GM18909 (cell line): ENCODE results near the gene AMBRA1.

Source experiments
- ATAC-seq: cut with Tn5 transposase; IDR thresholded peaks from one replicate; pipeline ENCODE4 v1.9.1; 2021; ENCODE audit warnings: mild to moderate bottlenecking; ENCODE audit not compliant: unreplicated experiment, poor library complexity

Gene AMBRA1

DNA sequence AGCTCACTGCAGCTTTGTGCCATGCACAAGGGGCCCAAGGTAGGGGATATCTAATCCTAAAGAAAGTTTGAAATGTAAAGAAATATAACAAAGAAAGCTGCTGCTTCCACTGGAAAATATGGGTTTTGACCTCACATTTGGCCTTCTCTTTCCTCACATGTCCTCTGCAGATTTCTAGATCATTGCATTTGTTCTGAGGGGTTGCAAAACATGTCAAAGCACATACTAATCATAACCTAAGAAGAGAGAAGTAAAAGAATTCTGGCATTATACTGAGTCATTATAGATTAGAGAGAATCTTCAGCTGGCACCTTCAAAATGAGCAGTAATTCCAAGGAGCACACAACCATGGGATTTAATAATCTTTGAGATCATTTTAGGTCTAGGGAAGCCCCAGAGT is 109.7 kb downstream of the AMBRA1 start:
- no peak for ATAC-seq

DNA sequence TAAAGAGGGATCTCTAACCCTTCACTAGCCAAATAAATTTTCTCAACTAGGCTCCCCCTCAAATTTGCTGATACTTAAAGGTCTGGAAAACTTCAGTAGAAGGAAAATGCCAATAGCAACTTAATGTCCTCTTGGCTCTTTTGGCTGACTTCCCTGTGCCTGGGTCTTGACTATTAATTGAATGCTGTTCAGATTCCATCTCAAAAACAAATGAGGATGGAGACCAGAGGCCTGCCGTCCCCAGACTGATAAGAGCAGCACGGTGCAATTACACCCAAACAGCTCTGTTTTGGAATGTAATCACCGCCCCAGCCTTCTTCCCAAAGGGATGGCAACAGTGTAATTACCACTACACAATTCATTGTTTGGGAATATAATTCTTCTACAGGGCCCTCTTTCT is 112.9 kb downstream of the AMBRA1 start:
- no peak for ATAC-seq

DNA sequence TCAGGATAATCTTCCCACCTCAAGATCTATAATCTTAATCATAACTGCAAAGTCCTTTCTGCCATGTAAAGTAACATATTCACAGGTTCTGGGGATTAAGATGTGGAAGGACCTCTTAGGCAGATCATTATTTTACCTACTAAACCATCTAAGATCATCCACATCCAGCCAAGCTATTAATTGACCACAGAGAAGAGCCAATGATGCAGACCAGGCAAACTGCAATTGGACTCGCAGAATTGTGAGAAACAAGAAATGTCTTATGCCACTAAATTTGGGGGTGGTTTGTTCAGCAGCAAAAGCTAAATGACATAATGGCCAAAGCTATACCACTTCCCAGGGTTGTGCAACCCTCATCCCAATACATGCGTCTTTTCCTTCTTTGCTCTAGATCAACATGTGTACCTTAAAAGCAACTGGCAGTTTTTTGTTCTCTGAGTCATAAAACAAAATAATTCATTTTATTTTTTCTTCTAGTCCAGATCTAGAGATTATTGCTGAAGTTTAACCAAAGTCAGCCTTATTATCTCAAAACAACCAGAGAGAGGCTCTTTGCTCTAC is 113.6 kb downstream of the AMBRA1 start:
- no peak for ATAC-seq

DNA sequence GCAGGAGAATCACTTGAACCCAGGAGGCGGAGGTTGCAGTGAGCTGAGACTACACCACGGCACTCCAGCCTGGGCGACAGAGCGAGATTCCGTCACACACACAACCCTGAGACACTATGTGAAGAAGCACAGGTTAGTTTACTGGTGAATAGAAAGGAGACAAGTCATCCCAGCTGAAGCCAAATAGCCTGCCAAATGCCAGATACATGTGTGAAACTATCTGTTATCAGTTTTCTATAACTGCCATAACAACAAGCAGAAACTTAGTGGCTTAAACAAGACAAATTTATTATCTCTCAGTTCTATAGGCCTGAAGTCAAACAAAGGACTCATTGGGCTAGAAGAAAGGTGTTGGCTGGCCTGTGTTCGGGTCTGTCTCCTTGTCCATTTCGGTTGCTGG is 114.2 kb downstream of the AMBRA1 start:
- ATAC-seq = no peak

DNA sequence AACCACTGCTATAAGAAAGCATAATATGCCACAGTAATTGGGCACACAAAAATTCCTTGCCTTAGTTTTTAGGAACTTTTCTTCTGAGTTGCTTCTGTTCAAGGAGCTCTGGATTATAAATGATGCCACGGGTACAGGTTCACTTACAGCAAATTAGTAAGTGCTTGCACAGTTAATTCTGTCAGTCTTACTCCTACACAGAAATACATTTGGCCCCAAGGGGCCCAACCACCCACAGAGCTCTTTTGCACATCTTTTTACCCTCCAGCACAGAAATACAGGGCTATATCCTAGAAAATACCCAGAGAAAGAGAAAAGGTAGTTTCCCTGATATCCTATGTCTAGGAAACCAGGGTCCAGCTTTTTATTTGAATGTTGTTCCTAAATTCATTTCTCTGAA is 115.6 kb downstream of the AMBRA1 start:
- ATAC-seq = no peak

DNA sequence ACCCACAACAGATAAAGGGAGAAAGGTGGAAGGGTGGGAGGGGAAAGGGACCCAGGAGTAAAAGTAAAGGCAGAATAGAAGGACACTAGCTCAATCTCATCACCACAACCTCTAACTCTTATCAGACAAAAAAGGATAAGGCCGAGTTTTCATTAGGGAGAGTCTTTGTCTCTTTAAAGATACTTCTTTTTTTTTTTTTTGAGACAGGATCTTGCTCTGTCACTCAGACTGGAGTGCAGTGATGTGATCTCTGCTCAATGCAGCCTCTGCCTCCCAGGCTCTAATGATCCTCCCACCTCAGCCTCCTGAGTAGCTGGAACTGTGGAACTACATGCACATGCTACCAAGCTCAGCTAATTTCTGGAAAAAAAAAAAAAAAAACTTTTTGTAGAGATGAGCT is 116.7 kb downstream of the AMBRA1 start:
- ATAC-seq = no peak

DNA sequence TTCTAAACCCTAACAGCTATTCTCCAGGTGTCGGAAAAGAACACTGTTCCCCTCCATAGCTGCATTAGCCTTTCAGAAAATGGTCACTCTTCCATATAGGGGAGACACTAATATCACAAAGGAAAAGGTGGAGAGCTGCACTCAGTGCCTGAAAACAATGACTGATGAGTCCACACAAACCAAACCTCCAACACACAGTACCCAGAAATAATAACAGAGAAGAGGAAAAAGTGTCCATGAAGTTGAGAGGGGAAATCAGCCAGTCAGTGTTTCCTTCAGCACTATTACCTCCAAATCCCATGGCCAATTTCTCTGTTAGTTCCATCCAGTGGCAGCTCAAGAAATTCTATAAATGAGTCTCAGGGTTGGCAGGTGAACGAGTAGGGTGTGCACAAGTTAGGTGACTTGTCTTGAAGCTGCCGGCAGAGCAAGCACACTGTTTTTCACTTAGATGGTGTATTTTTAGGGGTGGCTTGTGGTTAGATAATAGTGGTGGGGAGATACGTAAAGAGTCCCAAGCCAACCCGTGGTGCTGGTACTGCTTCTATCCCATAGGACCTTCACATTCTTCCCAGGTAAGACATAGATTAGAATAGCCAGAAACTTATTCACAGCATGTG is 117.8 kb downstream of the AMBRA1 start:
- ATAC-seq = no peak

DNA sequence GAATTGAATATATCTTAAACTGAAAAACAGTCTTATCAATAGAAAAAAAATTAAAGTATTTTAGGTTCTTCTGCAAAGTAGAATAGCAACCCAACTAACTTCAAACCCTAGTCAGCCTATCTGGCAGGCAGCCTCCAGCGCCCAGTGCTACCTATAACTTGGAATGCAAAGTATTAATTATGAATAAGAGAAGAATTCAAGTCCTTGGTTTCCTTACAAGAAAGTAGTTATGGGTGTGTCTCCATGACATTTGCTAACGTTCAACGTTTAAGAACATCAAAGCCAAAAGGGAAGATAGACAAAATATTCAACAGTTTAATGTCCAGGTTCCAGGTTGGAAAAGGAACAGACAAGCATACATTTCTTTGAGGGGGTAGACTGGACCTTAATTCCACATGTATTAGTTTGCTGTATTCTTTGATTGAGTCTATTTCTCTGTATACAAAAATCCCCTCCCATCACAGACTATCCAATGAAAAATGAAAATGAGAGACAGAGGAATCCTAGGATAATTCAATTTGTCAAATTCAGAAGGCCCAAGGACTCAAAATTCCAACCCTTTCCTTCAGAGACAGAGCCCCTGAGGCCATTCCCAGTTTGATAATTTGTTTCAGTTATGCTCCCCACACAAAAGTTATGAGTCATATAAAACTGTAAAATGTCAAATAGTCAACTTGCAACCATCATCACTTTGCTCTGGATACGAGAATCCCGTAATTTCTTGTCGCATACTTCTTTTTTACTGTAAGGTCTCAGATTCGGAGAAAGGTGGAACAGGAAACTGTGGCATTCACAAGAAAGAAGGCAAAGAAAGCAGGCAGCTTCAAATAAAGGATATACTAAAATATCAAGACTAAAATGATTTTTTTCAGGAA is 118.5 kb downstream of the AMBRA1 start:
- no peak for ATAC-seq

DNA sequence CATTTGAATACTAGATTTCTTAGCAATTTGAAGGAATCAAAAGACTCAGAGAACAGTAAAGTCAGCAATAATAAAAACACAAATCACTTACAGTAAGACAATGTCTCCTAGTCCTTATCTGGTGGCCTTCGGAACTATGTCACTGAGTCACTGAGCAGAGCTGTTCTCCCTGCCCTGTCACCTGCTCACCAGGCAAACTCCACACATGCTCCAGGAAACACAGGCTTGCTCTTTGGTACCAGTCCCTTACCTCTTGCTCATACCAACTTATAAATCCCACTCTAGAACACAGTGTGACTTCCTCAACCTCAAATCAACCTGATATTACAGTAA is 121.2 kb downstream of the AMBRA1 start:
- no peak for ATAC-seq

DNA sequence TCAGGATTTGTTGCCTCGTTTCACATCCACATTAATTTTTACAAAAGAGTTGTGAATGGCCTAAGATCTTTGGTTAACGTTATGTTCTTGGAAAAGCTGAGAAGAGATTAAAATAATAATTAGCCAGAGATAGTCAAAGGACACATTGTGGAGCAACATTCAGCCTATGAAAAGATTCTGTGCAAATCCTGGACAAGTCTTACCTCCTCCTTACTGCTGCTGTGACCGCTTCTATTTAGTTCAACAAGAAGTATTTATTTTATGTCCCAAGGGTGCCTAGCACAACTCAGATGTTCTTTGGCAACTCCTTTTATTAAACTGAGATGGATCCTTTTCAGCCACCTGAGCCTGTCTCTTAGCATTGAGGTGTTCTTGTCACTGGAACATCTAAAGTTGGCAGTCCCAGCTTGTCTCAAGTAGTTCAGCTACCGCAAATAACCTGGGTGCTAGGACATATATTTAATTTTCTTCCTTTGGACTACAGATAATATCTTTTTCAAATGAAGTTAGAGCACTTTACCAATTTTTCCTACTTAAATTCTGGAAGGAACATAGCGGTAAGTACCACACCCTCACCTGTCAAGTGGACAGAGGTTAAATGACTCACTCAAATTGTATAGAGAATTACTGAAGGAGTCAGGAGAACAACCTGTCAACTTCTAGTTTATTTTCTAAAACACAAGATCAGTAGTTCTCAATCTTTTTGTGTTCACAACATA is 121.7 kb downstream of the AMBRA1 start:
- ATAC-seq = no peak

DNA sequence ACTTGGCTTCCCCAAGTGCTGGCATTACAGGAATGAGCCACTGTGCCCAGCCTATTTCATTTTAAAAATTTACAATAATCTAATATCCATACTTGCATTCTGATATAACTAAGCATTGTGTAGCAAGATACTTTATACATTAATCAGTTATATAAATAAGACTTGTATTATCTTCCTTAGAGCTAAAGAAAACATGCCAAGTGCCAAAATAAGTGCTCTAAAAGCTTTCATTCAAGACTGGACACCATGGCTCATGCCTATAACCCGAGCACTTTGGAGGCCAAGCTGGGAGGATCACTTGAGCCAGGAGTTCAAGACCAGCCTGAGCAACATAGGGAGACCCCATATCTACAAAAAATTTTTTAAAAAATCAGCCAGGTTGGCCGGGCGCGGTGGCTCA is 123.9 kb downstream of the AMBRA1 start:
- ATAC-seq = no peak

DNA sequence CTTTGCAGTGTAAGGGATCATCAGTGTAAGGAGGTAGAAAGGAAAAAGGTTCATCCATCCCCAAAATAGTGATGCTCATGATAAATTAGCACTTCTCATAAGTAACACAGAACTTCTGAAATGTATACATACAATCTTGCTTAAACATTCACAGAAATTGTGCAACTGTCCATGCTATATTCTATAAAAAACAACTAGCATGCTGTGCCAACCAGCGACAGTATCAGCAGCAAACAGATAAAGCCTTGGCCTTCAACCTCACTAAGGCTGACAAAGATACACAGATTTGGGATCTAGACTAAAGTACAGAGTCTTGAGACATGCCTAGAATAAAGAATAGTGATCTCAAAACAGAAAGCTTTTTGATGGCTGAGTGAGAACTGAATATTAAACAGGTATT is 128.1 kb downstream of the AMBRA1 start:
- no peak for ATAC-seq

DNA sequence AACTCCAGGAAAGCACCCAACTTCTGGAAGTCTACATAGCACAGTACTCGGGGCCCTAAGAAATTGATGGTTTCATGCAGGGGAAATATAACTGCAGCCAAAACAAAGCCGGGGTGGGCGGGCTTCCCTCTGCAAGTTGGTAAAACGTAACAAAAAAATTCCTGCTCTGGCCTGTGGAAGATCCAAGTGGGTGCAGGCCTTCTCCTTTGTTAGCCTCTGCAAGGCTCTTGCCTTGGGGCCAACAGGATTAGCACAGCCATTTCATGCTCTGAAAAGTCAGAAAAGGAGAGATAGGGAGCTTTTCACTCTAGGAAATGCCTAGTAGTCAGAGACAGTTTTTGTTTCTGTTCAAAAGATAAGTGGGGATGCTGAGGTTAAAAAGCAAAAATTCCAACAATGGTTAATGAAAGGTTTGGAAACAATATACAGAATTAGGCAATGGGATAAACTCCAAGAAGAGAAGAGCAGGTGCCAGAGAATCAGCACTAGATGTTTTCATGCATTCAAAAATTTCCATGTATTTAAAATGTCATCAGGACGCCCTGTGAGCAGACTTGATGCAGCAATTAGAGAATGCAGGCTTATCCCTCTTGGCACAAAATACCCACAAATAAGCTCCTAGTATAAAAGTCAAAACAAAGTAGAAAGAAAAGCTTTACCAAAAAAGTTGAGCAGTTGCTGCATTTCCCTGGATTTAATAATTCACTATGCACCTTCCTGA is 130.0 kb downstream of the AMBRA1 start:
- no peak for ATAC-seq

DNA sequence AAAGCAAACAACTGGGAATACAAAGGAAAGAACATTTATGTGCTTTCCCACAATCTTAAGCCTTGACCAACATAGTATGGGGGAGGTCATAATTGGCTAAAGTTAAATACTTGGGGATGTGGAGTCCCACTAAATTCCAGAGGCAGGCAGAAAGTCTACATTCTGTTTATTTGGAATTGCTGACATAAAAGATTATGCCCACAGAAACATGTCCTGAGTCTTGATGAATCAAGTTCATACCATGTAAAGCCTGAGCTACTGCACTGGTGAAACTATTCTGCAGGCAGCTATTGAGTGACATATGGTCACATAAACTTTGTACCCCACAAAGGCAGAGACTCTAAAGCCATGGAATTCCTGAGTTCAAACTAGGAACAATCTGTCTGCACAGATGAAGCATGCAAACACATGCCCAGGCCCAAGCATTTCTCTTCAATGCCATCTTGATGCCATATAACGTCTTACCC is 132.3 kb downstream of the AMBRA1 start:
- ATAC-seq = no peak

DNA sequence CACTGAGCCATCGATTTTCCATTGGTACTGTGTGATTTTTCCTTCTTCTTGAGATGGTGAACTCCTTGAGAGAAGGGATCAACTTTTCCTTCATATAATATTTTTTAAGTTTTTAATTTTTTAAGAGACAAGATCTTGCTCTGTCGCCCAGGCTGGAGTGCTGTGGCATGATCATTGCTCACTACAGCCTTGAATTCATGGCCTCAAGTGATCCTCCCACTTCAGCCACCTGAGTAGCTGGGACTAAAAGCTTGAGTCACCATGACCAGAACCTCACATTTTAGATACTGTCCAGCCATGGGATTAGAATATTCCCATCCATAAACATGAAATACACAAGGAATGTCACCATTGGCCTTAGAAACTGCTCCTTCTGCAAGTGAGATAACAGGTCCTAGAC is 135.3 kb downstream of the AMBRA1 start:
- no peak for ATAC-seq

DNA sequence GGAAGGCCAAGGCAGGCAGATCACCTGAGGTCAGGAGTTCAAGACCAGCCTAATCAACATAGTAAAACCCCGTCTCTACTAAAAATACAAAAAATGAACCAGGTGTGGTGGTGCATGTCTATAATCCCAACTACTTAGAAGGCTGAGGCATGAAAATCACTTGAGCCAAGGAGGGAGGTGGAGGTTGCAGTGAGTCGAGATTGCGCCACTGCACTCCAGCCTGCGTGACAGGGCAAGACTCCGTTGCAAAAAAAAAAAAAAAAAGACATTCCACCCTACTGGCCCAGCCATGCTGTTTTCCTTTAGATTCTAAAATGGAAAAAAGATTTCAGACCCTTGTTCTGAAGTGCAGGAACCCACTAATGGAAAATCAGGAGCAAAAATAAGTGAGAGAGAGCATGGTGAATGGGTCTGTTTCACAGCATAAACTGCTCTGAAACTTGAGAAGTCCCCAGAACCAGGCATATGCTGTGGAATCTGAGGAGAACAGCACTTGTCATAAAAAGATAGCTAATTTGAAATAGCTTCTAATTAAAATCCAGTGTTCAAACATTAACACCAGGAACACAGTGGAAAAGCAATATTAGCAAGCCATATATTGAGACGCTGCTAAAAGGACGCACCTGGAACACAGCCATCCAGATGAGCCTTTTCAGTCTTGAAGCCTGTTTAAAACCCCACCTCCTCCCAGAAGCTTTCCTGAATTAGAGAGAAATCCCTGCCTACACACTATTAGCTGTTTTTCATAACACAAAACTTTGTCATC is 136.0 kb downstream of the AMBRA1 start:
- ATAC-seq = no peak

DNA sequence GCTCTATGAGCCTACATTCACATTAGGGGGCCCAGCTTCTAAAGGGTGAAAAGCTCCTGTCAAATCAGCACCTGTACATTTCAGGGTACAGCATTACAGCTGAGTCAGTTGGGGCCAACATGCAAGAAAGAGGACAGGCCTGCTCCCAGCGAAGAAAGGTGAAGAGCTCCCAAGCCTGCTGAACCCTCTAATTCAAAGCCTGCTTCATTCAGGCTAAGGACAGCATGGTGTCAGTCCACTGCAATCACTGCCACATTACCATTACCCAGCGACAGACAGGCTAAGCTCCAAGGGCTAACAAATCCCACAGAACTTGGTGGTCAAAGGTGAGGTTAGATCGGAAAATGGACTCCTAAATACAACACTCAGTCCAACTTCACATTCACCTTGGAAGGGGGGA is 136.8 kb downstream of the AMBRA1 start:
- no peak for ATAC-seq

DNA sequence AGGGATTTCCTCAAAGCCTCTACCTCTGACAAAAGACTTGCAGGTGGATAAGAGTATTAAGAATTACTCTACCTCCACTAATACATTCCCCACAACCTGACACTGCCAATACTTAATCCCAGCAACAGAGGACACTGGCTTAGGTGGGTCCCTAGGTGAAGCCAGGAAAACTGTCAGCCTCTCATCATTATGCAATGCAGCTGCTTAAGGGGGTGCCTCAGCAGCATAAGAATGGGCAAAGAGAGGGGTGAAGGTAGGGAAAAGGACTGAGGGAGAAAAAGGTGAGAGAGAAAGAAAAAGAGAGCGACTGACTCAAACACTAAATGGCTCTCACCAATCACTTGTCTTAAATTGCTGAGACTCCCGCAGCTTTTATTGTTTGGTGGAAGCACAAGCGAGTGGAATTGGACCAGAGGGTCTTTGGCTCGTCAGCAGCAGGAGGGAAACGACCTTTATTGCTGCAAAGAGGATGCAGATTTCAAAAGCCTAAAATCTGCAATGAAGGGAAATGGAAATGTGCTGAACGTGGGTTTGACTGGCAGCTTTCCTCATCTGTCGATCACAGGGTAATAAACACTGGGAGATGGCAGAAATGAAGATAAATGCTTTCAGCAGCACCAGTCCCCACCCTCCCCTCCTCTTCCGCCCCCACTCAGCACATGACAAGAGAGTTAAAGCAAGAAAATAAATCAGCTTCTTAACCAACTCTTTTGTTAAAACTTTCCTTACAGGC is 137.4 kb downstream of the AMBRA1 start:
- no peak for ATAC-seq

DNA sequence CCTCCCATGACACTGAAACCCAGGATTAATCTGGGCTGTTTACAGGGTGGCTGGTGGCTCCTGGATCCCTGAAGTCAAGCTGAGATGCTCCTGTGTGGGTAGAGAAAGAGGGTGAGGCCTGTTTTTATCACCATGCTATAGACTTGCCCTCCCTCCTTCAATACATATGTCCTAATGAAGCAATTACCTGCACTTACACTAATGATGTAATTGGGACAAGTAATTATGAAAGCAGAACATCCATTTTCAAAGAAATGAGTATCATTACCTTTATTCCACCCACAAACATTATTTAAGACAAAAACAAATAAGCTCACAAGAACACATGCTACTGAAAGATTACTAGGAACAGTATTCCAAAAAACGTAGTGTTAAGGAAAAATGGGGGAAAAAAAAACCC is 138.0 kb downstream of the AMBRA1 start:
- ATAC-seq = no peak
